GM23338 (cell line): Measurements from ENCODE around the gene PRDM11.
"Not testable (repeated sequence)": the region's sequence is repeated elsewhere in the genome, so short reads cannot be mapped to it uniquely, and the experiment has no call there.

Source experiments
- NANOG ChIP-seq: IDR thresholded peaks from 2 replicates; pipeline ENCODE4 v1.6.1; 2016; ENCODE audit warnings: antibody characterized with exemption, borderline replicate concordance
- POLR2AphosphoS5 ChIP-seq: IDR thresholded peaks from 2 replicates; pipeline ENCODE4 v1.6.1; 2016; ENCODE audit warnings: antibody characterized with exemption, low read depth
- TF ChIP-seq, protein P1 (sequence below), 2 experiments: fragments of 200-600 bp in 1 of 2; sonication (generic) in 1 of 2; conservative IDR thresholded peaks; 2 replicates each; pipeline versions ENCODE4 v1.5.1 to v1.6.1; 2016 to 2017; ENCODE audit warnings: antibody characterized with exemption in 2 of 2, low read depth in 2 of 2, mild to moderate bottlenecking in 2 of 2, moderate library complexity in 1 of 2

DNA sequence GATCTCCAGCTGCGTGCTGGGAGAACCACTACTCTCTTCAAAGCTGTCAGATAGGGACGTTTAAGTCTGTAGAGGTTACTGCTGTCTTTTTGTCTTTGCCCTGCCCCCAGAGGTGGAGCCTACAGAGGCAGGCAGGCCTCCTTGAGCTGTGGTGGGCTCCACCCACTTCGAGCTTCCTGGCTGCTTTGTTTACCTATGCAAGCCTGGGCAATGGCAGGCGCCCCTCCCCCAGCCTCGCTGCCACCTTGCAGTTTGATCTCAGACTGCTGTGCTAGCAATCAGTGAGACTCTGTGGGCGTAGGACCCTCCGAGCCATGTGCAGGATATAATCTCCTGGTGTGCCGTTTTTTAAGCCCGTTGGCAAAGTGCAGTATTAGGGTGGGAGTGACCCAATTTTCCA, 18.6 kb upstream of the PRDM11 start:
- TF ChIP-seq, protein P1, sequence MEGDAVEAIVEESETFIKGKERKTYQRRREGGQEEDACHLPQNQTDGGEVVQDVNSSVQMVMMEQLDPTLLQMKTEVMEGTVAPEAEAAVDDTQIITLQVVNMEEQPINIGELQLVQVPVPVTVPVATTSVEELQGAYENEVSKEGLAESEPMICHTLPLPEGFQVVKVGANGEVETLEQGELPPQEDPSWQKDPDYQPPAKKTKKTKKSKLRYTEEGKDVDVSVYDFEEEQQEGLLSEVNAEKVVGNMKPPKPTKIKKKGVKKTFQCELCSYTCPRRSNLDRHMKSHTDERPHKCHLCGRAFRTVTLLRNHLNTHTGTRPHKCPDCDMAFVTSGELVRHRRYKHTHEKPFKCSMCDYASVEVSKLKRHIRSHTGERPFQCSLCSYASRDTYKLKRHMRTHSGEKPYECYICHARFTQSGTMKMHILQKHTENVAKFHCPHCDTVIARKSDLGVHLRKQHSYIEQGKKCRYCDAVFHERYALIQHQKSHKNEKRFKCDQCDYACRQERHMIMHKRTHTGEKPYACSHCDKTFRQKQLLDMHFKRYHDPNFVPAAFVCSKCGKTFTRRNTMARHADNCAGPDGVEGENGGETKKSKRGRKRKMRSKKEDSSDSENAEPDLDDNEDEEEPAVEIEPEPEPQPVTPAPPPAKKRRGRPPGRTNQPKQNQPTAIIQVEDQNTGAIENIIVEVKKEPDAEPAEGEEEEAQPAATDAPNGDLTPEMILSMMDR (conservative IDR thresholded peaks at IDR 0.05; ENCODE audit: low read depth in 2 of 2): not testable (repeated sequence)
- not testable (repeated sequence) for TF ChIP-seq NANOG, POLR2AphosphoS5
